ENCODE data around the gene CHCHD6.

The CHCHD6 gene

GRCh38 chr3:126963261-126964190 is 259.5 kb downstream of the CHCHD6 start:
- no peak for DNase-seq

GRCh38 chr3:126964261-126964660 is 260.2 kb downstream of the CHCHD6 start:
- no peak for DNase-seq

- no peak for DNase-seq
Measured at GRCh38 chr3:126964950-126965349, 260.9 kb downstream of the CHCHD6 start.

GRCh38 chr3:126965526-126966080 is 261.6 kb downstream of the CHCHD6 start:
- no peak for DNase-seq

GRCh38 chr3:126967386-126967785 is 263.3 kb downstream of the CHCHD6 start:
- no peak for DNase-seq

- no peak for DNase-seq
Measured at GRCh38 chr3:126968391-126969390, 264.7 kb downstream of the CHCHD6 start.

GRCh38 chr3:126969586-126969985 is 265.5 kb downstream of the CHCHD6 start:
- DNase-seq = no peak

- no peak for DNase-seq
Measured at GRCh38 chr3:126970101-126970500, 266.1 kb downstream of the CHCHD6 start.

GRCh38 chr3:126970921-126971320 is 266.9 kb downstream of the CHCHD6 start:
- DNase-seq = no peak

GRCh38 chr3:126971891-126972351 is 267.9 kb downstream of the CHCHD6 start:
- no peak for DNase-seq

- DNase-seq = no peak
Measured at GRCh38 chr3:126972866-126973265, 268.8 kb downstream of the CHCHD6 start.

- DNase-seq = no peak
Measured at GRCh38 chr3:126973814-126974213, 269.8 kb downstream of the CHCHD6 start.

- no peak for DNase-seq
Measured at GRCh38 chr3:126974756-126975155, 270.7 kb downstream of the CHCHD6 start.

GRCh38 chr3:126976906-126977305 is 272.9 kb downstream of the CHCHD6 start:
- no peak for DNase-seq

GRCh38 chr3:126977821-126978220 is 273.8 kb downstream of the CHCHD6 start:
- DNase-seq = no peak

- DNase-seq = no peak
Measured at GRCh38 chr3:126978291-126978690, 274.3 kb downstream of the CHCHD6 start.

- DNase-seq = no peak
Measured at GRCh38 chr3:126979046-126979628, 275.1 kb downstream of the CHCHD6 start.

- no peak for DNase-seq
Measured at GRCh38 chr3:126980266-126980811, 276.3 kb downstream of the CHCHD6 start.

- DNase-seq = no peak
Measured at GRCh38 chr3:126982126-126982470, 278.1 kb downstream of the CHCHD6 start.

GRCh38 chr3:126982471-126983175 is 278.6 kb downstream of the CHCHD6 start, which contains the start of gene PLXNA1:
PLXNA1 (plus strand) TSS chr3:126983115; CDS start chr3:126988594, 5,479 bp downstream.
- peak; percentile 26 for DNase-seq

GRCh38 chr3:126983276-126983652 is 279.2 kb downstream of the CHCHD6 start:
- DNase-seq = no peak

Data from NCI-H1694 (cell line).